ENCODE measurements around the gene LMTK2.
"Not testable (repeated sequence)": the region's sequence is repeated elsewhere in the genome, so short reads cannot be mapped to it uniquely, and the experiment has no call there.

LMTK2 gene

DNA sequence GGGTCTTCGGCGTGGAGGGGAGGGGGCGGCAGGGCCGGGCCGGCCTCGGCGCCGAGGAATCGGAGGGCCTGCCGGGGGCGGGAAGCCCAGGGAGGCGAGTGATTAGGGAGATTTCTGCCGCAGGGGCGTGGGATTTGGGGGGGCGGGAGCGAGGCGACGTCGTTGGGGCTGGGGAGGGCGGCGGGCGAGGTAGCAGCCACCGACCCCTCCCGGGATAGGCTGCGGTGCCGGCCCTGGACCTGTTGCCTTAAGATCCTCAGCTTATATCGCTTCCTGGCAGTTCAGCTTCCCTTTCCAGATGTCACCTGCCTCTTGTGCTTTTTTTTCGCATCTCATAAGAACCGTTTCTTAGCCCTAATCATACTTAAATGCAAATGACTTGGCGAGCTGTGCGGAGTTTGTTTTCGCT, 655 bp downstream of the LMTK2 start:
- peak; percentile 3 for DNase-seq

DNA sequence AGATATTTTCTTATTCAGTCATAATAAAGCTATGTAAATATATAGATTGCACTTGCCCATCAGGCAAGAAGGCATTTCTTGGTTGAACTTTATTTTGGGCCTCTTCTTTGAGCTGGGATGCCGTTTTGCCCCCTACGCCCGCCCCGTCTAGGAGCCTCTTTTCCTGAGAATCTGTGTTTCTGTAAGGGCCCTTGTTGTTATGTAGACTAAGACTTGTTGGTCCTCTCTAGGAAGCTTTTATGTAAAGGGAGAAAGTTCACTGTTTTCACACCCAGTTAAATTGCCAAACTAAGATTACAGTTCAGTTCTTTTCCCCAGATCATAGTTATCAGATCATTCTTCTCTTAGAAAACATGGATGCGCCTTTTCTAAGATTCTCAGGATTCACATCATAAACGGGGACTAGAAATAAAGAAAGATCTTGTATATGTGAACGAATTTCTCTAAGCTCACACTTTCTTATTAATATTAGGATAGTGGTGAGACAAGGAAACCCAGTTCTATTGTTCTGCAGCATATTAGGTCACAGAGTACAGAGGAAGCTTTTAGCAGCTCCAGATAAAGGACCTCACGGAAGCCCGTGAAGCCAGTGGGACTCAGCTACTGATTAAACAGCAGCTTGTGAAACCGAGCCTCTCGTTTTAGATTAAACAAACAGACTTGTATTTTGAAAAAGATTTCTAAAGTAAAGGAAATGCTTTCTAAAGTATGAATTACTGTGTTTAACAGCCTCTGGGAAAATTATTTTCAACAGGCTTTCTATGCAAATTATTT, 3.8 kb downstream of the LMTK2 start:
- no peak for DNase-seq

DNA sequence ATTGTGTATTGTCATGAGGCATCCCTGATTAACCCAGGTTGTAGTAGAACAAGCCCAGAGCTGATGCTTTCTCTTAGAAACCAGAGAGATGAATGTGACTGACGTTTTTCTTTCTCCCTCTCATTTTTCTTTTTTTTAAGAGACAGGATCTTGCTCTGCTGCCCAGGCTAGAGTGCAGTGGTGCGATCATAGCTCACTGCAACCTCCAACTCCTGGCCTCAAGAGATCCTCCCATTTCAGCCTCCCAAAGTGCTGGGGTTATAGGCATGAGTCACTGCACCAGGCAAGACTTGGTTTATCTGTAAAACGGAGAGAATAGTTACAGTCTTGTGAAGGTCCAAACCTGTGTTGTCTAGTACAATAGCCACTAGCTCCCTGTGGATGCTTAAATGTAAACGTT, 5.4 kb downstream of the LMTK2 start:
- no peak for DNase-seq

DNA sequence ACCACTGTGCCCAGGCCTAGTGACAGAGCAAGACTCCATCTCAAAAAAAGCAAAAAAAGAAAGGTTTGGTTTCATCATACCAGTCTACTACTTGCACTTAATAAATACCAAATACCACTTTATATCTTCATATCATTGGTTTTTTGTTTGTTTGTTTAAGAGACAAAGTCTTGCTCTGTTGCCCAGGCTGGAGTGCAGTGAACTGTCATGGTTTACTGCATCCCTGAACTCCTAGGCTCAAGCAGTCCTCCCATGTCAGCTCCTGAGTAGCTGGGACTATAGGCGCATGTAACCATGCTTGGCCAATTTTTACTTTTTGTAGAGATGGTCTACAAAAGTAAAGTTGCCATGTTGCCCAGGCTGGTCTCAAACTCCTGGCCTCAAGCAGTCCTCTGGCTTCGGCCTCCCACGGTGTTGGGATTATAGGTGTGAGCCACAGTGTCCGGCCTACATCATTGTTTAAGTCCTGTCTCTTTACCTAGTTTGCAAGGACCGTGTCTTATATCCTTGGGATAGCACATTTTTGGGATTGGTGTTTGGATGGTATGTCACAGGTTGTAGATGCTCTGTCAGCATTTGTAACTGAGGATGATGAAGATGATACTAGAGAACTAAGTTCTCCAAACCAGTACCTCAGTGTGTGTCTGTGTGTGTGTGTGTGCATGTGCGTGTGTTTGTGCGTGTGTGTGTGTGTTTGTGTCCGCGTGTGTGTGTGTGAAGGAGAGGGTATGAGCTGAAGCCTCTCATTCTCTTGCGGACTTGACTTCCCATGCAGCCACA, 9.3 kb downstream of the LMTK2 start:
- no peak for DNase-seq

DNA sequence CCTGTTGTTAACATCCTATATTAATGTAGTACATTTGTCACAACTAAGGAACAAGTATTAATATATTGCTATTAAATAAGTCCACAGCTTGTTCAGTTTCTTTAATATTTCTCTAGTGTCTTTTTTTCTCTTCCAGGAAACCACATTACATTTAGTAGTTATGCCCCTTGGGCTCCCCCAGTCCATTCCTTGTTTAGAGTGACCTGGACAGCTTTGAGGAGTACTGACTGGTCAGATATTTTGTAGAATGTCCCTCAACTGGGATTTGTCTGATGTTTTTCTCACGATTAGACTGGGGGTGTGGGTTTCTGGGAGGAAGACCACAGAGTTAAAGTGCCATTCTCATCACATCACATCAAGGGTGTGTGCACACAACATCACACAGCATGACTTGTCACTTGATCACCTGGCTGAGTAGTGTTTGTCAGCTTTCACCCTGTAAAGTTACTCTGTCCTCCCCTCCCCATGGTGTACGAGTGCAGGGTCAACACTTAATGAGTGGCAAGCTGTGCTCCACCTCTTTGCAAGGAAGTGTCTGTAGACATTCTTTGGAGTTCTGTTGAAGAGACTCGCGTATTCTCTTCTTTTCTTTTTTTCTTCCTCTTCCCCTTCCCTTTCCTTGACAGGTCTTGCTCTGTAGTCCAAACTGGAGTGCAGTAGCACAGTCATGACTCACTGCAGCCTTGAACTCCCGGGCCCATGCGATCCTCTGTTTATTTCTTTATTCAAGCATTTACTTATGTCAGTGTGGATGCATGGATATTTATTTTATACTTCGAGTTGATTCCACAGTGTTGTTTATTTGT, 10.2 kb downstream of the LMTK2 start:
- DNase-seq: no peak

DNA sequence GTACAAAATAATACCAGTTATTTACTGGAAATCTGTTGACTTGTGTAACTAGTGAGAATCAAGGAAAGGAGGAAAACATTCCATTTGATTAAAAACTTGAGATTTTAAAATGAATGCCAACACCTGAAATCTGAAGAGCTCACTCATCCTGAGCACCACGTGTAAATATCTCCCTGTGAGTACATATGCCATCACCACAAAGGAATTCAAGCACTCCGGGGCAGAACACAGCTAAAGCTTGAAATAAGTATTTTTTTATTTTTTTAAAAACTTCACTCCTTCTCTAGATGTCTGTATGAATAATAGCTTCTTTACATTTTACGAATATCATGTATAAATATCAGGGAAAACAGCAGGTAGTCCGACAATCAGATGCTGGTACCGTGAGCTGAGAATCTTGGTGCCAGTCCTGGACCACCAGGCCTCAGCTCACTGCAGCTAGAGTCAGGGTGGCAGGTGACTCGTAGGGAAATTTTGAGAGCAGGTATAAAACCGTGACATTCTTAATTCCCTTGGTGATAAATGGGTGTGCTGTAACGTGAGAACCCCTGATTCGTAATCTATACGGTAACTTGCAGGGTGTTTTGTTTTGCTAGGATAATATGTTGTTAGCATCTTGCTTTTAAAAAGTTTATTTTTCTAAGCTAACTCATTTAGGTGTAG, 12.7 kb downstream of the LMTK2 start:
- DNase-seq: no peak

DNA sequence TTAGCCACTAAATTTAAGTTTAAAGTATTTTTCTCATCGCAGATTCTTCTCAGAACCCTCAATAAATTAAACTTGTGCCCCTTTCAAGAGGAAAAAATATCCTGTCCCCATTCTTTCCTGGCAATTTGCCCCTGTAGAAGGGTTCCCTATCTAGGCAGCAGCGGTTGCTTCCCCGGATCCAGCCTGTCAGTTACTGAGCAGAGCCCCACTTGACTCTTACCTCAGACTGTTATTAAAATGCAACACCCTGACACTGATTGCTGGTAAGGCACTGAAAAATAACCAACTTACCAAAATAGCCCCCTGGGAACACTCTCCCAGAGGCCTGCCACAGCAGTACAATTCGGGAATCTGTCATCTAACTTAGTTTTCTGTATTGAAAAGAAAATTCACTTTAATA, 13.9 kb downstream of the LMTK2 start:
- DNase-seq: no peak

DNA sequence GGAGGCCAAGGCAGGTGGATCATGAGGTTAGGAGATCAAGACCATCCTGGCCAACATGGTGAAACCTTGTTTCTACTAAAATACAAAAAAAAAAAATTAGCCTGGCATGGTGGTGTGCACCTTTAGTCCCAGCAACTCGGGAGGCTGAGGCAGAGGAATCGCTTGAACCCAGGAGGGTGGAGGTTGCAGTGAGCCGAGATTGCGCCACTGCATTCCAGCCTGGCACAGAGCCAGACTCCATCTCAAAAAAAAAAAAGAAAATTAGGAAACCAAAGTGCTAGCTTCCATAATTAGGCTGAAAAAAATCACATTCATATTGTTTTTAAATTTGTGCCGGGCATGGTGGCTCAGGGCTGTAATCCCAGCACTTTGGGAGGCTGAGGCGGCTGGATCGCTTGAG, 14.7 kb downstream of the LMTK2 start:
- not testable (repeated sequence) for DNase-seq

DNA sequence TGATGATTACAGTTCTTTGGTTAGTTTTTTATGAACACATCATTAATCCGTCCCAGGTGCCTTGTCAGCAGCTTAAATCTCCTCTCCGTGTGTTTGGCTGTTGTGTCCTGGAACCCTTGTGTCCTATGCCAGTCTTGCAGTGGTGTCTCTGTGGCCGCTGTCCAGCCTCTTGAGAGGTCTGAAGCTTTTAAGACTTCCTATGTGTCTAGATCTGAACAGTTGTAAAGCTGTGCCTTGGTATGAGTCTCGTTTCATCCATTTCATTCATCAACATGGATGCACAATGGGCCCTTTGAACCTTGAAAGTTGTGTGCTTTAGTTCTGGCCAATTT, 16.7 kb downstream of the LMTK2 start:
- DNase-seq: no peak

DNA sequence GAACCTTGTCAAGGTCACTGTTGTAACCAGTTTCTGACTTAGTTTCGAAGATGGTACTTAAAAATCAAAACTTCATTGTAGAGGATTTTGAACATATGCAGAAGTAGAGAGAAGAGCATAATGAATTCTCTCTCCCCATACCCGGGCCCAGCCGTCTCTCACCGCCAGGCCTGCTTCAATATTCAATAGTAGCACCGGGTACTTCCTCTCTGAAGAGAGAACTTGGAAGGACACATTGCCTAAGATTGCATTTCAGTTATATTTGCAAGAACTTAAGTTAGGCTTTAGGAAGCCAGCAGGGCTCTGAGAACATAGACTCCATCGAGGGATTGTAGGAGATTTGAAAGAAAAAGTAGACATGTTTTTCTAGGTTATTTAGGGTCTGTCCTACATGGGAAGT, 19.1 kb downstream of the LMTK2 start:
- no peak for DNase-seq

DNA sequence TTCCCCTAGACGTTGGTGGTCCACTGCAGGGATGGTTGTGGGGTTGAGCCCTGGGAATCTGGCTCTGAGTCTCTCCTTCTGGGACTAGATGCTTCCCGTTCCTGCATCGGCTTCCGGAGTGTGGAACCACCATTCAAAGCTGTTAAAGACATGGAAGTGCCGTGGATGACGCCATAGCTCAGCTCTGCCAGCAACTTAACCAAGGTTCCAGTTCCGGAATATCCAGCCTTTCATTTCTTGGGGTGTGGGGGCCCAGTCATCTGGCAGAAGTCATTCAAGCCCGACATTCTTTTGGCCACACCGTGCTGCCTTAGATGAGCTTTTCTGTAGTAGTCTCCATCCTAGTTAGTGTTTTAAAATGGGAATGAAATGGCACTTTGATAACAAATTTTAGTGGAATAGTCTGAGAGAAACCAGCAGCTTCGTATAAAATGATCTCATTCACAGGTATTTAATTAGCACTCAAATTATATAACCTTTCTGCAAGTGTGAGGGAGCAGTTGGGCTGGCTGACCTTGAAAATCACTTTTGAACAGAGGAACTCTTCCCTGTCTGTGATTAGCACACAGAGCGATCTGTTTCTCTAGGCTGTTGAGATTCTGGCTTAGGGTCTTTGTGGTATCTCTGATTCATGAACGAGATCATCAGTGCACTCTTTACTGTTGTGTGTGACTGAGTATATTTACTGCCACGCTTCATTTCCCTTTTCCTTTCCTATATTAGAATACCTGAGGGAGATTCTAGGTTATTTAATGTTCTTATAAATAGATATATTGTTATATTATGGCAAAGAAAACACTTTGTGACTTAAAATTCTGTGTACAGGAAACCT, 19.9 kb downstream of the LMTK2 start:
- DNase-seq: no peak

DNA sequence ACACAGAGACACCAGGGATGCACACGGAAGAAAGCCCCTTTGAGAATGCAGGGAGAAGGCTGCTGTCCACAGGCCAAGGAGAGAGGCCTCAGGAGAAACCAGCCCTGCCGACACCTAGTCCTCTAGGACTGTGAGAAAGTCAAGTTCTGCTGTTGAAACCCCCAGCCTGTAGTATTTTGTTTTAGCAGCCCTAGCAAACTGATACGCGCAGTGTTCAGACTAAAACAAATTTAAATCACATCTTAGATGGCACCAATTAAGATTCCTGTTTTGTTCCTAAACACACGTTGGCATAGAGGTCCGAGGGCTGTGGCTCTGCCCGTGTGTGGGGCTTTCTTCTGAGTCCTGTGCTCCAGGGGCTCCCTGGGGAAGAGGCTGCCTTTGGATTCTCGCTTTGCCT, 21.7 kb downstream of the LMTK2 start:
- DNase-seq: no peak

DNA sequence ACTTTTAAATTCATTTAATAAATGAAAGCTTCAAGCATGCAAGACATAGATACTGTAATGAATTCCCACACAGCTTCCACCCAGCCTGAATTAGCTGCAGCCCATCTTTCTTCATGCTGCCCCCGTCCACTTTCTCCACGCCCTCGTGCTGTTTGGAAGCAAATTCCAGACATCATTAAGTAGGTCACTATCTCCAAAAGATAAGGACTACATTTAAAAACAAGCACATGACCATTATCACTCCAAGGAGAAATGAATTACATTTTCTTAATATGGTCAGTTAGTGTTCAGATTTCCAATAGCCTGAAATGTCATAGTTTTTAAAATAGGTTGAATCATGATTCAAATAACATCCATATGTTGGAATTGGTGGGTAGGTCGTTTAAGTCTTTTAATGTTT, 24.3 kb downstream of the LMTK2 start:
- no peak for DNase-seq

DNA sequence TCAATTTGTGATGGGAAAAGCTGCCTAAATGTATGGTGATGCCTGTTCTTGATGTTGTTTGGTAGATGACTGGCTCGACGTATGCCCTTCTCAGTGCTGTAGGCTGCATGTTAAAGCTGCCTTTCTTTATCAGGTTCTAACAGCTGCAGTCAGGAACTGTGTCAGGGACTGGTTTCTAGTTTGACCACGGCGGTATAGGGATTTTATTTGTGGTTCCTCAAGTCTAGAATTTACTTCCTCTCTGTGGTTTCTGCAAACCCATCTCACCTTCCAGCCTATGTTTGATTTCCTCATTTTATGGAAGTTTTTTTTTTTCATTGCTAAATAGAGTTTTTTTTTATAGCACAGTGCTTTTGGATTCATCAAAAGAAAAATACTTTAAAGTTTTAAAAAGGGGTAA, 26.5 kb downstream of the LMTK2 start:
- DNase-seq: no peak

DNA sequence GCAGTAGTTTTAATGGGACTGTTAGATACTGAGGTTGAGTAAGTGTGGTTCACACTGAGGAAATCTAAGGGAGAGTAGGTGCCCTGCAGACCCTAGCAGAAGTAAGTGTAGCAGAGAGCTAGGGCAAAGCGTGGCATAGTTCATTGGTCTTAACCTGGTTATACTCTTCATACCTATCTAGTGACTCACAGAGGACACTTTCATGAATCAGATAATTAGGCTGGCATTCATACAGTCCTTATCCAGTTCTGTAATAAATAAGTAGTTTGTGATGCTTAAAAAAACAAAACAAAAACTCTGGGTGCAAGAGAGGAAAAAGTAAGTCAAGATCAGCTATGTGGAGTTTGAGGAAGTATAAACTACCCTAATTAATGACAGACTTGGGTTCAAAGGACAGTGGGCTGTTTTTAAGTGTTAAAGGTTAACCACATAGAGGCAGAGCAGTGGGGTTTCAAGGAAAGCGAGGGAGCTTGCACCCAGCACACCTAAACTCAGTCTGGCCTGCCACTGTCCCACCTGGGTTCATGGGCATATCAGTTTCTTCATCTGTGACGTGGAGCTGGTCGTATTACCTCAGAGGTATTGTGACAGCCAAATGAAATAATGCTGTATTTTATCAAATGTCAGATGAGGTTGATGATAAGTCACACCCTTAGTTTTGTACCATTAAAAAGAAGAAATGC, 27.1 kb downstream of the LMTK2 start:
- DNase-seq: no peak

DNA sequence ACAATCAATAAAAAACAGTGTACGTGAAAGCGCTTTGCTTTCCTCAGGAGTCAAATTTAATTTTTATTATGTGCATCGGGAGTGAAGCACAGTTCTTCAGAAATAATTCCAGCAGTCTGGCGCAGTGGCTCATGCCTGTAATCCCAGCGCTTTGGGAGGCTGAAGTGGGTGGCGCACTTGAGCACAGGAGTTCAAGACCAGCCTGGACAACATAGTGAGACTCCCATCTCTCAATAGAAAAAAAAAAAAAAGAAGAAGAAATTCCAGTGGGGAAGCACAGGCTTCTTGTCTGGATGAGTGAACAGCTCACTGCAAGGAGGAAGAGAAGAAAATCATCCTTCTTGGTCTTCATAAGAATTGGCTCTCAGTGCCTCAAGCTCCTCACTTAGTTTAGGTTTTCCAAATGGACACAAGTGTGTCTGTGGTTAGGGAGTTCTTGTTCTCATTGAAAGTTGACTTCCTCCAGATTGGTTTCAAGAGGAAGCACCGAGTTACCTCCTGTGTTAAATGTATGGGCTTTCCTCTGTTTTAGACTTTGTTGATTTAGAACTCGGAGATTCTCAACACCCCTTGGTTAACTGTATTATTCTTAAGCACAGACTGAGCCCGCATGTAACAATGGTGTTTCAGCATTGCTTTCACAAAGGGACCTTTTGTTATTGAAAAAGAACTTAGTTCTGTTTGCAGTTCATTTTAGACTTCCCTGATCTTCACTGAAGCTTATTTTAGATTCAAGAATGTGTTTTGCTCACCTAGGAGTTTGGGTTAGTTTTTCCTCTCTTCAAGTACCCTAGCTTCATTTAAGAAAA, 28.0 kb downstream of the LMTK2 start:
- no peak for DNase-seq

DNA sequence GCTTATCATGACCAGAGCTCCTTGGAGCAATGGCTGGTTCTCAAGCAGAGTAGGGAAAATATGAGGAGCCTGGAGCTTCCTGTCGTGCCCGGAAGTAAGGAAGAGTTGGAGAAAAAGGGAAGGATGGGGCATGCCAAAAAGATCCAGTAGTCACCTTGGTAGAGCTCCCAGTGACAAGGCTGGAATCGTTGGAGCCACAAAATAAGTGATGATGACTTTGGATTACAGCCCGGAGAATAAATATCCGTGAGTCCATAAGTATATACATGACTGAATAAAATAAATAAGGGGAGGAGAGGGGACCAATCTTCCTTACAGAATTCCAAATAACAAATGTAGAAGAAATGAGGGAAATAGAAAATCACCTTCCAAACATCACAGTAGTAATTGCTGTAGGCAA, 29.3 kb downstream of the LMTK2 start:
- DNase-seq: no peak

DNA sequence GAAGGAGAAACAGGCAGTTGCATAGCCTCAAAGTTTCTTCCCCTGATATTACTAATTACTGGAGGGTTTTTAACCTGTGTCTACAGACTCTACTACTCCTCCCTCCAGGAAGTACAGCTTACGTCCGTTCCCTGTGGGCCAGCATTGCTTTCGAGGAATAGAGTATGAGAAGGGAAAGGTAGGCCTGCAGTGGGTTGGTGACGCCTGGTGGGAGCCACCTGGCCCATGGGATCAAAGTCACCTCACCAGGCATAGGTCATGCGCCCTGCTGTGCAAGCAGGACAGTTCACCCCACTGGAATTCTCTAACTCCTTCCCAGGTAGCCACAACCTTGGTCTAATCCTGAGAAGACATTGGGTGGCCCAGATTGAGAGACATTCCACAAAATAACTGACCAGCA, 29.8 kb downstream of the LMTK2 start:
- no peak for DNase-seq

DNA sequence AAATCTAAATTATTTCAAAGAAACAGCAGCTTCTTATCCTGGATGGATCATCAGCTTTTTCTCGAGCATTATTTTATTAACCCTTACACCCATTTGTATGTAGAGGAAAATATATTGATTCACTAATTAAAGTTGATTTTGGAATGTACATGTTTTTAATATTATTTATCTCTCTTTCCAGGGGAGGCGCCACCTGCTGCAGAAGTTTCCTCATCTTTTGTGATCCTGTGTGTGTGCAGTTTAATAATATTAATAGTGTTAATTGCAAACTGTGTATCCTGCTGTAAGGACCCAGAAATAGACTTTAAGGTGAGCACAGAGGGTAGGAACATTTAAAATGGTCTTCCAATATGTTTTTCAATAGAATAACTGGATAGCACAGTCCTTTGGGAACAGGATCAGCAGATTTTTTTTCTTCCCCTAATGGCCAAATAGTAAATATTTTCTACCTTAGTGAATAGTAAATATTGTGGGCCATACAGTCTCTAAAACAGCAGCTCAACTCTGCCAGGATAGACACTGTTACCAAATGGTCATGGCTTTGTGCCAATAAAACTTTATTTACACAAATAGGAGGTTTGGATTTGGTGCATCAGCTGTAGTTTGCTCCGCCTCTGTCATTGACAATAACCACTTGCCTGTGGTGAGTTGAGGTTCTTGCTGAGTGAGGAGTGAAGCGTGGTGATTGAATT, 30.6 kb downstream of the LMTK2 start:
- no peak for DNase-seq

DNA sequence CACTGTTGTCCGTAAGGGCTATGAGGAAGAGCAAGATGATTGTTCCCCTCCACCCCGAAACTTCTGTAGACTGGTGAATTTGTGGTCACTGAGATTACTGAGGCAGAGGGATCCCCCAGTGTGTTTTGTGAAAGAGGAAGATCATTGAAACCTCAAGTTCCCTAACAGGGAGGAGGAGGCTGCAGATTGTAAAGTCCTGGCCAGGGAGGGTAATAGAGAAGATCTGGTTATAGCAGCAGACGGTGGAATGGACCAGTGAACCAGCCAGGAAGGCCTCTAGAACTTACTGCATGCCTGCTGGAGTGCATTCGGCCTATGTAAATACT, 31.1 kb downstream of the LMTK2 start:
- DNase-seq: no peak

Measured in activated effector memory CD4-positive, alpha-beta T cell treated with Interleukin-2 at 50 U/mL for 16 hours (primary cell).